ENCODE data around the gene KSR1.

- no peak for TF ChIP-seq CTCF (conservative IDR thresholded peaks at IDR 0.05 in 1 of 2, IDR thresholded peaks at IDR 0.05 in 1 of 2; ENCODE audit: low read depth in 1 of 2, low read length in 2 of 2)
- TF ChIP-seq EZH2 (IDR thresholded peaks at IDR 0.05; ENCODE audit: low read length, missing control alignments): no peak
These were observed 132.1 kb downstream of the KSR1 start for GRCh38 chr17:27588354-27588753.
